AG04449 (cell line): Measurements from ENCODE around the gene SNCAIP.

Source experiments
- CTCF ChIA-PET: fragments of 350-600 bp; formaldehyde crosslinking; extraction: SDS; loops from one replicate; lab custom pipeline; 2021; ENCODE audit warnings: antibody characterized with exemption; lab: Yijun Ruan, JAX
- POLR2A ChIA-PET: fragments of 400-600, 350-600 bp; formaldehyde crosslinking; extraction: SDS; loops from one replicate; lab custom pipeline; 2020; ENCODE audit warnings: antibody characterized with exemption, inconsistent platforms; lab: Yijun Ruan, JAX
- DNase-seq: peaks from one replicate; pipeline ENCODE4 v3.0.0-alpha.2; 2010; ENCODE audit warnings: low read depth, low spot score
- H3K4me3 ChIP-seq: 2 replicates; pipeline ENCODE4 v1.5.1; 2011; ENCODE audit warnings: low read depth, mild to moderate bottlenecking, control low read depth, low read length
- TF ChIP-seq, protein P1 (sequence below): IDR thresholded peaks from one replicate; pipeline ENCODE4 v1.5.1; 2011; ENCODE audit warnings: mild to moderate bottlenecking, moderate library complexity, low read length, control low read depth, inconsistent platforms; ENCODE audit not compliant: insufficient read depth; ENCODE audit errors: missing control alignments

The SNCAIP gene

DNA sequence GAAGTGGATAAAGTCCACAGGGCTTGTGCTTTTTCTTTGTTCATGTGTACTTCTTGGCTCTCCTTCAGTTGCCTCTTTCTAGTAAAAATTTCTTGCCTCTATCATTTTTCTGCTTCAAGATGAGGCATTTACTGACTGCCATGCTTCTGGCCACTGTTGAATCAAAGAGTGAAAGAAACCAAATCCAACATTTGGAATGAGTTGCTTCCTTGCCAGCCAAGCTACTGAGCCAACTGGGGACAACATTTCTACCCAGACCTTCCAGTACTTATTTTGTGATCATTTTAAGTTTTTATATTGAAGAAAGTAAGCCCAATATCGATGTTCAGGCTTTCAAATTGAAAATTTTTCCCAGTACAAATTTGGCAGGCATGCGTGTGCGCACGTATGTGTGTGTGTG lies 73.2 kb downstream of the SNCAIP start:
- no peak overlapping the region for H3K4me3 ChIP-seq
- POLR2A ChIA-PET = no interaction called here
- DNase-seq = no peak
- CTCF ChIA-PET = no interaction called here
- TF ChIP-seq, protein P1, sequence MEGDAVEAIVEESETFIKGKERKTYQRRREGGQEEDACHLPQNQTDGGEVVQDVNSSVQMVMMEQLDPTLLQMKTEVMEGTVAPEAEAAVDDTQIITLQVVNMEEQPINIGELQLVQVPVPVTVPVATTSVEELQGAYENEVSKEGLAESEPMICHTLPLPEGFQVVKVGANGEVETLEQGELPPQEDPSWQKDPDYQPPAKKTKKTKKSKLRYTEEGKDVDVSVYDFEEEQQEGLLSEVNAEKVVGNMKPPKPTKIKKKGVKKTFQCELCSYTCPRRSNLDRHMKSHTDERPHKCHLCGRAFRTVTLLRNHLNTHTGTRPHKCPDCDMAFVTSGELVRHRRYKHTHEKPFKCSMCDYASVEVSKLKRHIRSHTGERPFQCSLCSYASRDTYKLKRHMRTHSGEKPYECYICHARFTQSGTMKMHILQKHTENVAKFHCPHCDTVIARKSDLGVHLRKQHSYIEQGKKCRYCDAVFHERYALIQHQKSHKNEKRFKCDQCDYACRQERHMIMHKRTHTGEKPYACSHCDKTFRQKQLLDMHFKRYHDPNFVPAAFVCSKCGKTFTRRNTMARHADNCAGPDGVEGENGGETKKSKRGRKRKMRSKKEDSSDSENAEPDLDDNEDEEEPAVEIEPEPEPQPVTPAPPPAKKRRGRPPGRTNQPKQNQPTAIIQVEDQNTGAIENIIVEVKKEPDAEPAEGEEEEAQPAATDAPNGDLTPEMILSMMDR = no peak

DNA sequence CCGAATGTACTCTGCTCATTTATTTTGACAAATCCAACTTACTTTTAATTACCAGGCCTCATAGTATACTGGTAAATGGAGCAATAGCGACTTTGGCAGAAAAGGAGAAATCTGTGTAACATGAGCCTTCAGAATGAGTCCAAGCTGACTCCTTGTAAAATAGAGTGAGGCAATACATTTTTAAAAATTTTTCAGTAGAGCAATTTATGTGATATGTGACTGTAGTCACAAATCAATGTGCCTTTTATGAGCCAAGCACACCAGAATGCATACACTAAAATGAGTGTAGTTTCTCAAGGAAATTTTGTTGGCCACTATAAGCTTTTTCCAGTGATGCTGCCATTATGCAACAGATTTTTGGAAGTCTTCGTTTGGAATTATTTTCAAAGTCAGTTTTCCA lies 73.8 kb downstream of the SNCAIP start:
- TF ChIP-seq, protein P1 = no peak
- CTCF ChIA-PET = no interaction called here
- no peak for DNase-seq
- H3K4me3 ChIP-seq = no peak overlapping the region
- POLR2A ChIA-PET = no interaction called here

DNA sequence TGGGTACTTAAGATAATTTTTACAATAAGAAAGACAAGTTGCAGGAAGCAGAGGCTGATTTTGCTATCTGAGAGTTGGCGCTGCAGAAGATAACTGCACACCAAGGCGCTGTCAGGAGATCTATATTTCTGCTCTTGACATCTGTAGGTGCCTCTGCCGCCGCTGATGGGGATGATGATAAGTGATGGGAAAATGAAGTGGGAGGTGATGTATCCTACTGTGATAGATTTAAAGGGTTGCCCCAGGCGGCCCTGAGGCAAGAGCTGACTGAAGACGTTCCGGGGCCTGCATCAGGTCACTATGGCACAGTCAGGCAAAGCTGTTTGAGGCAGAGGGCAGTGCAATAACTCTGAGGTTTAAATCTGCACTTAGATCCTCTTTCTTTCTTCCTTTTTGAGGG lies 78.1 kb downstream of the SNCAIP start:
- CTCF ChIA-PET = no interaction called here
- POLR2A ChIA-PET = no interaction called here
- no peak overlapping the region for H3K4me3 ChIP-seq
- TF ChIP-seq, protein P1 = no peak
- no peak for DNase-seq

DNA sequence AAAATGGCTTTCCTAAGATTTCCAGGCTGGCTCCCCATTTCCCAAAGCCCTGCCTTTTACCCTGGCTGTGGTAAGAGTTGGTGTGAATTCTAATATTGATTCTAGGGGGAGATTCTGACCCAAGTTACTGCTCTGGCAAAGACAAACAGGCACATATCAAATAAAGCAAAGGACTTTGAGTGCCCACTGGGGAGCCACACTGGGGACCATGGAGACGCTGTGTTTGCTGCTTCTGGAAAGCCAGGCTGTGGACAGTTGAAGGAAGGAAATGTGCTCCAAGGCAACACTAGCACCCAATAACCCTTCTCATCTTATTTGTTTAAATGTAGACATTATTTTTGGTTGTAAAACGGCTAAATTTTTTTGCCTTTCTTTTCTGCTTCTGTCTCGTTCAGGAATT lies 78.7 kb downstream of the SNCAIP start:
- DNase-seq = no peak
- TF ChIP-seq, protein P1 = no peak
- CTCF ChIA-PET = no interaction called here
- H3K4me3 ChIP-seq = no peak overlapping the region
- POLR2A ChIA-PET = no interaction called here

DNA sequence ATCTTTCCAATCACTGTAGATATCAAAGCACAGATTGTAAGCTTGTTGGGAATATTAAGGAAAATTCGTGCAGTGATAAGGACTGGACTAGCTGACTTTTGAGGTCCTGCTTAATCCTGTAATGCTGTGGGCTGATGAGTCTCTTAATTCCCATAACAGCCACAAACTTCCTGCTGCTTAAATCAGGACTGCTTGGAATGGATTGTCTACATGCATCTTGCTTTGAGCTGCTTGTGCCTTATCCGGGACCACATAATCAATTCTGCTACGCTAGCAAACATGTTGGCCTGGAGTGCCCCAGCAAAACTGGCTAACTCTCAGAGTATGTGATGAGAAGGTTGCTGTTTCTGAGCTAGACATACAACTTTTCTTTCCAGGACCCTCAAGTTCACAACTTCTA lies 79.6 kb downstream of the SNCAIP start:
- no peak for DNase-seq
- ChIA-PET CTCF (no interaction called here), POLR2A (interaction anchor here (0.5 kb wide), 1 partner anchor 23 kb away, joined by 4 read pairs; no protein-coding TSS in a partner anchor)
- TF ChIP-seq, protein P1 = no peak
- H3K4me3 ChIP-seq = no peak overlapping the region

DNA sequence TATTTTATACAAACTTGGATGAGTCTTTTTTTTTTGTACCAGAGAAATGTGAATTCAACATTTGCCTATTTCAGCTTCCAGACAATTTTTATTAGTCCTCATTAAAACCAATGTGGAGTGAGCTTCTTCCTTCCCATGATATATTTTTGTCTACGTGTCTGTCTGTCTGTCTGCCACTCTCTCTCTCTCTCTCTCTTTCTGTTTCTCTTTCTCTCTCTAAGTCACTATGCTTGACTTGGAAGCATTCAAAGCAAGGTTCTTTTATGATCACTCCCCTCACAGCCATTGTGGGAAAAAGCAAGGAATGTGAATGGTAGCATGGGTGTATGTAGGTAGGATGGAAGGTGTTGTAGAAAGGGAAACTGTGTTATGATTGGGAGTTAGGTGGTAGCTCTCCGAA lies 80.2 kb downstream of the SNCAIP start:
- no peak overlapping the region for H3K4me3 ChIP-seq
- no peak for DNase-seq
- TF ChIP-seq, protein P1 = no peak
- ChIA-PET POLR2A (no interaction called here), CTCF (no interaction called here)
